HepG2 (cell line): ENCODE measurements around the gene CHEK2. TPM values are rescaled to one million over a fixed set of nuclear protein-coding genes. Genes with fewer than 3 reads are reported as not detected.

Experiments
- ATAC-seq: fragments of 200-7000 bp; cut with Tn5 transposase; 3 replicates; pipeline ENCODE4 v1.9.1; 2020; ENCODE audit warnings: mild to moderate bottlenecking, moderate library complexity
- BruUV-seq: library from RNA; stranded (reverse); fragments of 400-500 nt; replicated peaks from 2 replicates; lab custom pipeline; 2021; lab: Mats Ljungman, UMichigan
- CTCF ChIA-PET: fragments of 300-600 bp; formaldehyde crosslinking; extraction: SDS; loops from one replicate; lab custom pipeline; 2021; ENCODE audit warnings: low total read pairs, inconsistent platforms, low intra/inter-chr PET ratio; lab: Yijun Ruan, JAX
- POLR2A ChIA-PET: fragments of 350-600 bp; sonication (Branson Sonifier 250); formaldehyde crosslinking; loops from one replicate; lab custom pipeline; 2020; ENCODE audit warnings: antibody characterized with exemption, inconsistent platforms; lab: Yijun Ruan, JAX
- DNase-seq: peaks from one replicate; pipeline ENCODE4 v3.0.0-alpha.2; 2015; ENCODE audit warnings: low spot score
- FAIRE-seq: peaks from 3 replicates; lab custom pipeline; 2011; peaks lifted over from hg19 to GRCh38; lab: Jason Lieb, UNC
- H2AFZ ChIP-seq: one replicate; pipeline ENCODE4 v1.6.1; 2011; ENCODE audit warnings: low read length, inconsistent platforms
- H3K27ac ChIP-seq: fragments of 300-600 bp; 3 replicates; pipeline ENCODE4 v1.8.0; 2011; ENCODE audit warnings: mixed run types, mild to moderate bottlenecking, mixed read lengths, low read length, inconsistent platforms; ENCODE audit not compliant: insufficient read depth; ENCODE audit errors: extremely low read length
- H3K27me3 ChIP-seq, 2 experiments: fragments of 200-600 bp in 1 of 2; 2 replicates in 1 of 2; 3 replicates in 1 of 2; pipeline versions ENCODE4 v1.6.0 to v1.8.0; 2011; ENCODE audit warnings: low read length in 2 of 2, mild to moderate bottlenecking in 2 of 2, moderate library complexity in 2 of 2, inconsistent platforms in 1 of 2; ENCODE audit not compliant: insufficient read depth in 2 of 2, control insufficient read depth in 1 of 2
- H3K36me3 ChIP-seq, 2 experiments: fragments of 200-600 bp in 1 of 2; replicated peaks in 1 of 2; 2 replicates in 1 of 2; 3 replicates in 1 of 2; pipeline versions ENCODE4 v1.5.1 to v1.8.0; 2011; ENCODE audit warnings: low read length in 2 of 2, inconsistent platforms in 1 of 2; ENCODE audit not compliant: insufficient read depth in 2 of 2, control insufficient read depth in 1 of 2
- H3K4me1 ChIP-seq: 2 replicates; pipeline ENCODE4 v1.5.1; 2012; ENCODE audit warnings: low read length, inconsistent platforms; ENCODE audit not compliant: insufficient read depth
- H3K4me2 ChIP-seq: 2 replicates; pipeline ENCODE4 v1.6.0; 2011; ENCODE audit warnings: low read depth, low read length, inconsistent platforms
- H3K4me3 ChIP-seq, 3 experiments: fragments of 200-600 bp in 1 of 3; sonication (generic), shearing (Covaris generic) in 1 of 3; replicated peaks in 1 of 3; 2 replicates each; pipeline ENCODE4 v1.5.1; 2011 to 2016; ENCODE audit warnings: low read length in 3 of 3, inconsistent platforms in 2 of 3, low read depth in 2 of 3, mild to moderate bottlenecking in 2 of 3, control low read depth in 1 of 3, mixed read lengths in 1 of 3; ENCODE audit not compliant: insufficient read depth in 1 of 3
- H3K79me2 ChIP-seq: one replicate; pipeline ENCODE4 v1.6.1; 2011; ENCODE audit warnings: low read length, inconsistent platforms; ENCODE audit not compliant: insufficient read depth
- H3K9ac ChIP-seq: 2 replicates; pipeline ENCODE4 v1.6.0; 2011; ENCODE audit warnings: mild to moderate bottlenecking, low read depth, low read length, inconsistent platforms; ENCODE audit not compliant: insufficient read depth
- H3K9me3 ChIP-seq: 2 replicates; pipeline ENCODE4 v1.5.1; 2012; ENCODE audit warnings: mild to moderate bottlenecking, low read length
- H4K20me1 ChIP-seq: 2 replicates; pipeline ENCODE4 v1.6.0; 2011; ENCODE audit warnings: inconsistent platforms, mild to moderate bottlenecking, low read length, moderate library complexity; ENCODE audit not compliant: insufficient read depth
- ETV6 ChIP-seq: sonication (generic); formaldehyde crosslinking; conservative IDR thresholded peaks from 2 replicates; pipeline ENCODE4 v1.4.0; 2020; ENCODE audit warnings: missing genetic modification reagents
- FOXA3 ChIP-seq: IDR thresholded peaks from 2 replicates; pipeline ENCODE4 v1.6.1; 2016; ENCODE audit warnings: missing genetic modification reagents, missing compliant biosample characterization
- HIC2 ChIP-seq: sonication (generic); formaldehyde crosslinking; IDR thresholded peaks from 2 replicates; pipeline ENCODE4 v1.9.0; 2022; ENCODE audit warnings: low read depth, missing genetic modification reagents
- HOXA3 ChIP-seq: sonication (generic); formaldehyde crosslinking; IDR thresholded peaks from 2 replicates; pipeline ENCODE4 v1.5.0; 2020; ENCODE audit warnings: missing genetic modification reagents
- MED13 ChIP-seq: sonication (generic); formaldehyde crosslinking; IDR thresholded peaks from 2 replicates; pipeline ENCODE4 v1.5.0; 2020; ENCODE audit warnings: missing genetic modification reagents
- MXD4 ChIP-seq: IDR thresholded peaks from 2 replicates; pipeline ENCODE4 v1.6.1; 2016; ENCODE audit warnings: mild to moderate bottlenecking, missing biosample characterization, missing genetic modification reagents
- NFKB2 ChIP-seq: sonication (generic); formaldehyde crosslinking; IDR thresholded peaks from 2 replicates; pipeline ENCODE4 v1.4.0; 2020; ENCODE audit warnings: missing genetic modification reagents, borderline replicate concordance
- NFRKB ChIP-seq: fragments of 450-650 bp; IDR thresholded peaks from 2 replicates; pipeline ENCODE4 v1.6.1; 2017
- THAP11 ChIP-seq: IDR thresholded peaks from 2 replicates; pipeline ENCODE4 v1.6.1; 2016; ENCODE audit warnings: missing biosample characterization, missing genetic modification reagents
- ZBTB20 ChIP-seq: sonication (generic); formaldehyde crosslinking; IDR thresholded peaks from 2 replicates; pipeline ENCODE4 v1.8.1; 2023; ENCODE audit warnings: missing genetic modification reagents, low read depth, mild to moderate bottlenecking, borderline replicate concordance
- ZFAT ChIP-seq: sonication (generic); formaldehyde crosslinking; conservative IDR thresholded peaks from 2 replicates; pipeline ENCODE4 v1.8.1; 2023; ENCODE audit warnings: missing genetic modification reagents, inconsistent platforms
- ZMYM3 ChIP-seq: sonication (generic); formaldehyde crosslinking; IDR thresholded peaks from 2 replicates; pipeline ENCODE4 v1.5.1; 2020; ENCODE audit warnings: mild to moderate bottlenecking, missing genetic modification reagents
- ZNF232 ChIP-seq: sonication (generic); formaldehyde crosslinking; IDR thresholded peaks from 2 replicates; pipeline ENCODE4 v1.4.0; 2020; ENCODE audit warnings: missing genetic modification reagents, borderline replicate concordance
- ZNF362 ChIP-seq: sonication (generic); formaldehyde crosslinking; IDR thresholded peaks from 2 replicates; pipeline ENCODE4 v1.4.0; 2020; ENCODE audit warnings: missing genetic modification reagents, mild to moderate bottlenecking, borderline replicate concordance
- ZNF557 ChIP-seq: sonication (generic); formaldehyde crosslinking; IDR thresholded peaks from 2 replicates; pipeline ENCODE4 v1.4.0; 2020; ENCODE audit warnings: missing genetic modification reagents
- ZNF558 ChIP-seq: sonication (generic); formaldehyde crosslinking; IDR thresholded peaks from 2 replicates; pipeline ENCODE4 v1.9.0; 2022; ENCODE audit warnings: mild to moderate bottlenecking, missing genetic modification reagents, borderline replicate concordance
- ZNF790 ChIP-seq: sonication (generic); formaldehyde crosslinking; IDR thresholded peaks from 2 replicates; pipeline ENCODE4 v1.8.0; 2022; ENCODE audit warnings: missing genetic modification reagents, mild to moderate bottlenecking, borderline replicate concordance
- WGBS: methylation state at CpG from one replicate; pipeline ENCODE4 v1.1.6; 2017; ENCODE audit warnings: low lambda C conversion rate; 5-methylcytosine and 5-hydroxymethylcytosine counted together
- in situ Hi-C: cut with HindIII; loops from 2 replicates; pipeline ENCODE4 v1.10.0; 2017; ENCODE audit warnings: low pct_unique_long_range_greater_than_20kb; ENCODE audit not compliant: extremely low pct_ligation_motif_present
- intact Hi-C: fragments of 100-400 bp; cut with micrococcal nuclease; formaldehyde crosslinking; loops from one replicate; pipeline ENCODE4 v1.10.0; 2022; ENCODE audit not compliant: unreplicated experiment
- polyA plus RNA-seq, 8 experiments: library from polyadenylated mRNA; depleted of rRNA in 3 of 8; stranded (reverse) in 7 of 8; unstranded in 1 of 8; fragments of >200 nt; fragmentation: Illumina TruSeq in 4 of 8; extraction: Trizol in 4 of 8; gene quantifications; 2 replicates each; pipeline versions ENCODE4 v1.2.1 to v1.2.3, GENCODE V29; 2011 to 2016; ENCODE audit warnings: low read depth in 4 of 8, missing spikeins in 1 of 8, mixed read lengths in 1 of 8; ENCODE audit not compliant: insufficient read depth in 1 of 8
- total RNA-seq, 5 experiments: library from RNA; depleted of rRNA; stranded (reverse); fragments of >200 nt; fragmentation: Illumina TruSeq; extraction: Trizol; gene quantifications; 2 replicates each; pipeline ENCODE4 v1.2.3, GENCODE V29; 2016; ENCODE audit warnings: low read depth in 1 of 5

The CHEK2 gene
- total and polyA plus RNA-seq, 2 of the 13 experiments (the other 11 are each of a cell fraction or from before 2014, with no cell fraction given) = 27.0 to 40.5 TPM

GRCh38 chr22:28771195-28771791, 29.7 kb upstream of the CHEK2 start:
- H3K9me3 ChIP-seq = no peaks in the 10 kb centered on the region
- in situ Hi-C loops = no loop called here
- H3K4me3 ChIP-seq = peak overlapping the region in 1 of 3 experiments; percentile 24; a peak in 1 of 6 replicates
- DNase-seq (peak; percentile 67), FAIRE-seq (no peak), ATAC-seq (peak; percentile 11; the same call in 1 of the 3 replicates)
- peak overlapping the region; percentile 70 for H2AFZ ChIP-seq
- H3K4me1 ChIP-seq = peaks cover 68% of the 10 kb centered on the region
- 33% methylated on average over 5 of the region's 5 CpGs for WGBS
- no peaks in the 10 kb centered on the region; a peak in 1 of 5 replicates for H3K27me3 ChIP-seq
- peaks cover 29% of the 10 kb centered on the region for H3K79me2 ChIP-seq
- H3K27ac ChIP-seq = peak overlapping the region; percentile 32
- peak overlapping the region; percentile 54 for H3K4me2 ChIP-seq
- H3K9ac ChIP-seq = peak overlapping the region; percentile 31; the same call in 1 of the 2 replicates
- BruUV-seq = no TSS peak
- ChIA-PET CTCF (no interaction called here), POLR2A (interaction anchor here (2.1 to 4.5 kb wide), 2 partner anchors 13 to 29 kb away, joined by 7 to 59 read pairs; partner anchors contain the start of gene XBP1)
- intact Hi-C loops = no loop called here
- H3K36me3 ChIP-seq = peaks cover 0 to 12% of the 10 kb centered on the region in 2 experiments; a peak in 1 of 5 replicates
- no peaks in the 10 kb centered on the region for H4K20me1 ChIP-seq
- TF ChIP-seq ZFAT (CRISPR knock-in tag) (peak; percentile 94), ZBTB20 (CRISPR knock-in tag) (no peak), FOXA3 (CRISPR knock-in tag) (0 out of 2 replicates have a peak, but pooled peaks have one; percentile 6), ZNF558 (CRISPR knock-in tag) (no peak), NFRKB (no peak), MED13 (CRISPR knock-in tag) (no peak), ETV6 (CRISPR knock-in tag) (no peak), MXD4 (no peak), NFKB2 (CRISPR knock-in tag) (no peak), ZNF232 (CRISPR knock-in tag) (no peak), ZMYM3 (CRISPR knock-in tag) (no peak), HIC2 (CRISPR knock-in tag) (no peak), THAP11 (CRISPR knock-in tag) (no peak), ZNF790 (CRISPR knock-in tag) (no peak), HOXA3 (CRISPR knock-in tag) (no peak), ZNF557 (CRISPR knock-in tag) (no peak), ZNF362 (CRISPR knock-in tag) (peak; percentile 65)
